Hepatocyte (in vitro differentiated cells): Measurements from ENCODE around the gene SCIN. TPM values are rescaled to one million over a fixed set of nuclear protein-coding genes. Genes with fewer than 3 reads are reported as not detected.
"Not testable (repeated sequence)": the region's sequence is repeated elsewhere in the genome, so short reads cannot be mapped to it uniquely, and the experiment has no call there.

Source experiments
- DNase-seq: peaks from one replicate; pipeline ENCODE4 v3.0.0-alpha.2; 2016; ENCODE audit warnings: low spot score
- H2AFZ ChIP-seq: fragments of 200-600 bp; sonication (generic); 2 replicates; pipeline ENCODE4 v1.6.0; 2016; ENCODE audit warnings: antibody characterized with exemption, mild to moderate bottlenecking
- H3K27ac ChIP-seq: fragments of 200-600 bp; sonication (generic); 2 replicates; pipeline ENCODE4 v1.5.1; 2016; ENCODE audit warnings: mild to moderate bottlenecking
- H3K27me3 ChIP-seq: fragments of 200-600 bp; sonication (generic); 2 replicates; pipeline ENCODE4 v1.6.1; 2016
- H3K36me3 ChIP-seq: fragments of 200-600 bp; sonication (generic); replicated peaks from 2 replicates; pipeline ENCODE4 v1.5.1; 2016; ENCODE audit warnings: low read depth; ENCODE audit not compliant: insufficient read depth
- H3K4me1 ChIP-seq: fragments of 200-600 bp; sonication (generic); 2 replicates; pipeline ENCODE4 v1.5.1; 2016; ENCODE audit warnings: mild to moderate bottlenecking, moderate library complexity; ENCODE audit not compliant: insufficient read depth
- H3K4me2 ChIP-seq: fragments of 200-600 bp; sonication (generic); 2 replicates; pipeline ENCODE4 v1.6.0; 2016
- H3K4me3 ChIP-seq: fragments of 200-600 bp; sonication (generic); 2 replicates; pipeline ENCODE4 v1.5.1; 2016; ENCODE audit warnings: mild to moderate bottlenecking
- H3K79me2 ChIP-seq: fragments of 200-600 bp; sonication (generic); 2 replicates; pipeline ENCODE4 v1.6.0; 2017; ENCODE audit warnings: mild to moderate bottlenecking
- H3K9me2 ChIP-seq: fragments of 200-600 bp; sonication (generic); replicated peaks from 2 replicates; pipeline ENCODE4 v1.6.0; 2017; ENCODE audit warnings: mild to moderate bottlenecking; ENCODE audit not compliant: insufficient read depth
- H3K9me3 ChIP-seq: fragments of 200-600 bp; sonication (generic); 2 replicates; pipeline ENCODE4 v1.5.1; 2016; ENCODE audit warnings: low read depth, mild to moderate bottlenecking
- H4K20me1 ChIP-seq: fragments of 200-600 bp; sonication (generic); 2 replicates; pipeline ENCODE4 v1.6.0; 2016; ENCODE audit warnings: mild to moderate bottlenecking; ENCODE audit not compliant: insufficient read depth, poor library complexity, severe bottlenecking
- CTCF ChIP-seq: fragments of 200-600 bp; sonication (generic); IDR thresholded peaks from 2 replicates; pipeline ENCODE4 v1.5.1; 2016; ENCODE audit warnings: antibody characterized with exemption, mild to moderate bottlenecking; ENCODE audit not compliant: poor library complexity
- EZH2 ChIP-seq: fragments of 200-600 bp; sonication (generic); IDR thresholded peaks from 2 replicates; pipeline ENCODE4 v1.6.1; 2016; ENCODE audit warnings: antibody characterized with exemption, mild to moderate bottlenecking, borderline replicate concordance
- EZH2phosphoT487 ChIP-seq: fragments of 200-600 bp; sonication (generic); IDR thresholded peaks from one replicate; pipeline ENCODE4 v1.6.1; 2018; ENCODE audit warnings: antibody characterized with exemption, mild to moderate bottlenecking, low read depth, moderate library complexity; ENCODE audit not compliant: unreplicated experiment, severe bottlenecking
- WGBS: methylation state at CpG from one replicate; pipeline ENCODE4 v1.1.6; 2016; ENCODE audit warnings: low lambda C conversion rate; ENCODE audit errors: missing lambda C conversion rate; 5-methylcytosine and 5-hydroxymethylcytosine counted together
- polyA plus RNA-seq: library from polyadenylated mRNA; unstranded; fragments of >200 nt; fragmentation: Nextera tagmentation; extraction: Ambion mirVana; gene quantifications from 2 replicates; pipeline ENCODE4 v1.2.1, GENCODE V29; 2016
- total RNA-seq: library from RNA; depleted of rRNA; stranded (reverse); fragments of >200 nt; gene quantifications from 2 replicates; pipeline ENCODE4 v1.2.3, GENCODE V29; 2014

Gene SCIN
- total and polyA plus RNA-seq, 2 experiments from 2014 or later: 6.3 to 6.7 TPM

GRCh38 chr7:12686891-12687717 lies 116.6 kb downstream of the SCIN start, which contains the start of gene ARL4A:
ARL4A (plus strand) TSS chr7:12687633; CDS start chr7:12688255, 622 bp downstream.
- Histone ChIP-seq H3K4me1 (no peaks in the 10 kb centered on the region), H3K27ac (peak within 1 kb of the TSS; percentile 92), H3K9me2 (no peaks in the 10 kb centered on the region), H2AFZ (peak within 1 kb of the TSS; percentile 88), H4K20me1 (peaks cover 16% of the 10 kb centered on the region), H3K9me3 (no peaks in the 10 kb centered on the region), H3K27me3 (no peaks in the 10 kb centered on the region), H3K36me3 (no peaks in the 10 kb centered on the region), H3K4me2 (peak within 1 kb of the TSS; percentile 83), H3K4me3 (peak within 1 kb of the TSS; percentile 72), H3K79me2 (peaks cover 42% of the 10 kb centered on the region)
- 1% methylated on average over 47 of the region's 73 CpGs for WGBS
- DNase-seq: peak; percentile 100
- TF ChIP-seq CTCF (peak; percentile 76), EZH2phosphoT487 (no peak)

- Histone ChIP-seq H3K27me3 (no peaks in the 10 kb centered on the region), H3K4me2 (peak overlapping the region; percentile 83), H3K36me3 (no peaks in the 10 kb centered on the region), H3K4me3 (peak overlapping the region; percentile 41), H2AFZ (no peak overlapping the region), H3K9me3 (no peaks in the 10 kb centered on the region), H3K79me2 (peaks cover 49% of the 10 kb centered on the region), H4K20me1 (peaks cover 16% of the 10 kb centered on the region), H3K27ac (peak overlapping the region; percentile 61), H3K4me1 (no peaks in the 10 kb centered on the region), H3K9me2 (no peaks in the 10 kb centered on the region)
- no peak for TF ChIP-seq EZH2phosphoT487
- TF ChIP-seq CTCF: no peak
- no peak for TF ChIP-seq EZH2
- WGBS: 7% methylated on average over 12 of the region's 12 CpGs
- no peak for DNase-seq
Observed at GRCh38 chr7:12687718-12688171, 117.2 kb downstream of the SCIN start.

- H2AFZ ChIP-seq, H3K27me3 ChIP-seq, H3K27ac ChIP-seq, H3K4me1 ChIP-seq, H3K9me2 ChIP-seq, DNase-seq, H3K9me3 ChIP-seq, H3K36me3 ChIP-seq: not testable (repeated sequence)
- Histone ChIP-seq H3K4me2 (peak overlapping the region; percentile 83), H4K20me1 (peaks cover 16% of the 10 kb centered on the region), H3K79me2 (peaks cover 57% of the 10 kb centered on the region), H3K4me3 (peak overlapping the region; percentile 52)
- WGBS: 64% methylated on average over 3 of the region's 3 CpGs
Observed at GRCh38 chr7:12688485-12689170, 118.1 kb downstream of the SCIN start.

GRCh38 chr7:12689451-12689850 lies 118.9 kb downstream of the SCIN start:
- peak overlapping the region; percentile 52 for H3K4me3 ChIP-seq
- H3K9me2 ChIP-seq: no peaks in the 10 kb centered on the region
- H3K4me2 ChIP-seq: peak overlapping the region; percentile 83
- peaks cover 20% of the 10 kb centered on the region for H4K20me1 ChIP-seq
- no peak overlapping the region for H2AFZ ChIP-seq
- H3K27me3 ChIP-seq: no peaks in the 10 kb centered on the region
- 62% methylated on average over 2 of the region's 2 CpGs for WGBS
- peaks cover 64% of the 10 kb centered on the region for H3K79me2 ChIP-seq
- no peak overlapping the region for H3K27ac ChIP-seq
- no peaks in the 10 kb centered on the region for H3K4me1 ChIP-seq
- no peak for TF ChIP-seq EZH2
- TF ChIP-seq EZH2phosphoT487: no peak
- no peak for TF ChIP-seq CTCF
- no peak for DNase-seq
- H3K9me3 ChIP-seq: no peaks in the 10 kb centered on the region
- no peaks in the 10 kb centered on the region for H3K36me3 ChIP-seq
